KMS-11 (cell line): ENCODE measurements around the gene RGSL1.

Source experiments
- H2AFZ ChIP-seq: fragments of 200-600 bp; sonication (generic); 2 replicates; pipeline ENCODE4 v1.6.1; 2016; ENCODE audit warnings: antibody characterized with exemption, mixed run types, low read depth
- H3K27ac ChIP-seq: fragments of 200-600 bp; sonication (generic); 2 replicates; pipeline ENCODE4 v1.6.1; 2016; ENCODE audit warnings: mild to moderate bottlenecking, mixed run types
- H3K27me3 ChIP-seq: fragments of 200-600 bp; sonication (generic); 2 replicates; pipeline ENCODE4 v1.6.1; 2017; ENCODE audit warnings: mild to moderate bottlenecking, low read depth, mixed run types, moderate library complexity; ENCODE audit not compliant: insufficient read depth
- H3K36me3 ChIP-seq: fragments of 200-600 bp; sonication (generic); 2 replicates; pipeline ENCODE4 v1.6.1; 2017; ENCODE audit warnings: mild to moderate bottlenecking, mixed run types; ENCODE audit not compliant: insufficient read depth
- H3K4me1 ChIP-seq: fragments of 200-600 bp; sonication (generic); 2 replicates; pipeline ENCODE4 v1.6.1; 2016; ENCODE audit warnings: mild to moderate bottlenecking, low read depth, mixed run types; ENCODE audit not compliant: poor library complexity, severe bottlenecking
- H3K4me2 ChIP-seq: fragments of 200-600 bp; sonication (generic); 2 replicates; pipeline ENCODE4 v1.7.0; 2016; ENCODE audit warnings: mild to moderate bottlenecking, mixed run types
- H3K4me3 ChIP-seq: fragments of 200-600 bp; sonication (generic); IDR thresholded peaks from 2 replicates; pipeline ENCODE4 v1.6.1; 2017; ENCODE audit warnings: low read depth, low read length, mixed read lengths; ENCODE audit not compliant: insufficient read depth
- H3K79me2 ChIP-seq: fragments of 200-600 bp; sonication (generic); 2 replicates; pipeline ENCODE4 v1.6.1; 2016; ENCODE audit warnings: low read depth, mixed run types; ENCODE audit not compliant: insufficient read depth
- H3K9ac ChIP-seq: fragments of 200-600 bp; sonication (generic); 2 replicates; pipeline ENCODE4 v1.6.1; 2016; ENCODE audit warnings: mild to moderate bottlenecking, mixed run types
- H4K20me1 ChIP-seq: fragments of 200-600 bp; sonication (generic); 2 replicates; pipeline ENCODE4 v1.6.1; 2016; ENCODE audit warnings: mild to moderate bottlenecking, mixed run types; ENCODE audit not compliant: insufficient read depth
- CTCF ChIP-seq: fragments of 200-600 bp; sonication (generic); conservative IDR thresholded peaks from 2 replicates; pipeline ENCODE4 v1.6.1; 2017; ENCODE audit warnings: low read depth, mild to moderate bottlenecking, antibody characterized with exemption, low read length, moderate library complexity, mixed read lengths

The RGSL1 gene

GRCh38 chr1:182450087-182450486, at the start of gene RGSL1:
Gene RGSL1 (plus strand): TSS chr1:182450146. CDS start chr1:182450166, 20 bp downstream.
- H3K27ac ChIP-seq = no peak within 1 kb of the TSS
- TF ChIP-seq CTCF = no peak
- no peaks in the 10 kb centered on the region for H3K36me3 ChIP-seq
- no peak within 1 kb of the TSS for H2AFZ ChIP-seq
- no peak within 1 kb of the TSS for H3K4me3 ChIP-seq
- no peak within 1 kb of the TSS for H3K9ac ChIP-seq
- no peaks in the 10 kb centered on the region for H4K20me1 ChIP-seq
- no peaks in the 10 kb centered on the region for H3K79me2 ChIP-seq
- H3K27me3 ChIP-seq = no peaks in the 10 kb centered on the region
- H3K4me2 ChIP-seq = no peak within 1 kb of the TSS
- H3K4me1 ChIP-seq = peaks cover 11% of the 10 kb centered on the region

DNA sequence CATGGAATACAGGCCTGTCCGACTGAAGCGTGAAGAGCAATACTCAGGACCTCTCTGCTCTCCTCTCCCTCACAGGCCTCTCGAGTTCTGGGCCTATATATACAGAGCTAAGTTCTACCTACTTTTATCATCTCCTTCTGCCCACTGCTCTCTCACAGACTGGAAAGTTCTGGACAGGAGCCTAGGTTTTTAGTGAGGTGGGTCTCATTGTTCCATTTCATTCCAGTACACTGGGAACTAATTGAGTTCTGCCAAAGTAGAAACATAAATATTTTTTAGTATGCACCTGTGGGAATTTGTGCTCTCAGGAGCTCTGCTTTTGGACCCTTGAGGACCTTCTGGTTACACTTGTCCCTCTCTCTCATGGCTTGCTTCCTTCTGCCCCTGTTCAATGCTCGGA, 49.4 kb upstream of the RGSL1 start, which contains the start of gene TEDDM1:
TEDDM1 (minus strand) TSS at position 101 of the 400 bp plus-strand sequence. CDS start 182 bp downstream, outside the sequence.
- H3K4me2 ChIP-seq = no peak within 1 kb of the TSS
- no peak within 1 kb of the TSS for H3K9ac ChIP-seq
- H3K36me3 ChIP-seq = no peaks in the 10 kb centered on the region
- H3K79me2 ChIP-seq = no peaks in the 10 kb centered on the region
- no peaks in the 10 kb centered on the region for H4K20me1 ChIP-seq
- H3K27ac ChIP-seq = no peak within 1 kb of the TSS
- H3K4me1 ChIP-seq = no peaks in the 10 kb centered on the region
- no peak within 1 kb of the TSS for H2AFZ ChIP-seq
- H3K4me3 ChIP-seq = no peak within 1 kb of the TSS
- no peaks in the 10 kb centered on the region for H3K27me3 ChIP-seq
- no peak for TF ChIP-seq CTCF

DNA sequence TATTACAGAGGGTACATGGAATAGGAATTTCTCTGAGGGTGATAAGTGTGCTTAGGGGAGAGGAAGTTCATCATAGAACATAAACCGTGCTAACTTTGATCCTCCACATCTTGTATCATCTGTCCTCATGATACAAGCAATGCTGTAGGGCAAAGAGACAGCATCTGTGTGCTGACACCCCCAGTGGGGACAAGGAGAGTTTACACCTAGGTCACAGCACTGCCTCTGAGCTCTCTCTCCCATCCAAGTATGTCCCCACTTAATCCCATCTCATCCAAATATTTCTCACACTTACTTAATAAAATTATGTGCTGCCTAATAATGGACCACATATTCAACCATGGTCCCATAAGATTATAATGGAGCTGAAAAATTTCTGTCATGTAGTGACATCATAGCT, 45.2 kb upstream of the RGSL1 start:
- H3K27me3 ChIP-seq = no peaks in the 10 kb centered on the region
- no peaks in the 10 kb centered on the region for H3K4me1 ChIP-seq
- H3K27ac ChIP-seq = no peak overlapping the region
- H3K79me2 ChIP-seq = no peaks in the 10 kb centered on the region
- no peak overlapping the region for H2AFZ ChIP-seq
- no peak overlapping the region for H3K4me2 ChIP-seq
- no peaks in the 10 kb centered on the region for H4K20me1 ChIP-seq
- TF ChIP-seq CTCF = peak; percentile 40; the same call in 1 of the 2 replicates
- no peak overlapping the region for H3K4me3 ChIP-seq
- no peaks in the 10 kb centered on the region for H3K36me3 ChIP-seq
- H3K9ac ChIP-seq = no peak overlapping the region

DNA sequence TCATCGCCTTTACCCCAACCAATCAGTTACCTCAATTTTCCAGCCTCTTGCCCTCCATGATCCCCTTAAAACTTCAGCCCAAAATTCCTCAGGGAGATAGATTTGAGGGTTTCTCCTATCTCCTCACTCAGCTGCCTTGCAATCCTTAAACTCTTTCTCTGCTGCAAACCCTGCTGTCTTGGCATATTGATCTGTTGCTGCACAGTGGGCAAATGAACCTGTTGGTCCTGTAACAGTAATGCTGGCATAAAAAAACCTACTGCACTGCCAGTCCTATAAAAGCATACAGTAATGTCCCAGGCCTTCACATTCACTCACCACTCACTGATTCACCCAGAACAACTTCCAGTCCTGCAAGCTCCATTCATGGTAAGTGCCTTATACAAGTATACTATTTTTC, 44.4 kb upstream of the RGSL1 start:
- H3K4me2 ChIP-seq = no peak overlapping the region
- H3K27me3 ChIP-seq = no peaks in the 10 kb centered on the region
- no peaks in the 10 kb centered on the region for H4K20me1 ChIP-seq
- no peaks in the 10 kb centered on the region for H3K4me1 ChIP-seq
- no peak overlapping the region for H3K4me3 ChIP-seq
- TF ChIP-seq CTCF = no peak
- no peak overlapping the region for H3K27ac ChIP-seq
- H3K9ac ChIP-seq = no peak overlapping the region
- no peaks in the 10 kb centered on the region for H3K36me3 ChIP-seq
- H3K79me2 ChIP-seq = no peaks in the 10 kb centered on the region
- no peak overlapping the region for H2AFZ ChIP-seq
